WTC11 (cell line): ENCODE measurements around the gene S1PR5. TPM values are rescaled to one million over a fixed set of nuclear protein-coding genes. Genes with fewer than 3 reads are reported as not detected.

Experiments
- CREM ChIP-seq: sonication (generic); formaldehyde crosslinking; IDR thresholded peaks from 2 replicates; pipeline ENCODE4 v1.8.1; 2022; ENCODE audit warnings: mild to moderate bottlenecking, missing genetic modification reagents, moderate library complexity
- ESRRA ChIP-seq: sonication (generic); formaldehyde crosslinking; IDR thresholded peaks from 2 replicates; pipeline ENCODE4 v1.8.1; 2022; ENCODE audit warnings: mild to moderate bottlenecking, missing genetic modification reagents, borderline replicate concordance
- ETV6 ChIP-seq: sonication (generic); formaldehyde crosslinking; IDR thresholded peaks from 2 replicates; pipeline ENCODE4 v1.8.1; 2022; ENCODE audit warnings: mild to moderate bottlenecking, missing genetic modification reagents
- GABPB1 ChIP-seq: sonication (generic); formaldehyde crosslinking; IDR thresholded peaks from 2 replicates; pipeline ENCODE4 v1.8.1; 2023; ENCODE audit warnings: mild to moderate bottlenecking, missing genetic modification reagents
- IRF2 ChIP-seq: sonication (generic); formaldehyde crosslinking; IDR thresholded peaks from 2 replicates; pipeline ENCODE4 v1.8.0; 2022; ENCODE audit warnings: low read depth, missing genetic modification reagents, borderline replicate concordance
- JAZF1 ChIP-seq: fragments of 250-450 bp; sonication (Bioruptor Pico); IDR thresholded peaks from 2 replicates; pipeline ENCODE4 v1.9.0; 2021; ENCODE audit warnings: moderate library complexity, mild to moderate bottlenecking, inconsistent platforms
- MXD4 ChIP-seq: fragments of 250-450 bp; sonication (Bioruptor Pico); IDR thresholded peaks from 2 replicates; pipeline ENCODE4 v1.8.0; 2021; ENCODE audit warnings: mild to moderate bottlenecking, moderate library complexity, borderline replicate concordance
- MYBL2 ChIP-seq: sonication (generic); formaldehyde crosslinking; IDR thresholded peaks from 2 replicates; pipeline ENCODE4 v1.8.1; 2023; ENCODE audit warnings: mild to moderate bottlenecking, moderate library complexity, missing genetic modification reagents
- NFATC4 ChIP-seq: fragments of 250-450 bp; sonication (Bioruptor Pico); IDR thresholded peaks from 2 replicates; pipeline ENCODE4 v1.9.0; 2021; ENCODE audit warnings: mild to moderate bottlenecking
- NFYB ChIP-seq: sonication (generic); formaldehyde crosslinking; conservative IDR thresholded peaks from 2 replicates; pipeline ENCODE4 v1.8.0; 2022; ENCODE audit warnings: low read depth, missing genetic modification reagents
- NR1H2 ChIP-seq: sonication (generic); formaldehyde crosslinking; IDR thresholded peaks from 2 replicates; pipeline ENCODE4 v1.9.0; 2021; ENCODE audit warnings: mild to moderate bottlenecking, moderate library complexity, missing genetic modification reagents
- PREB ChIP-seq: sonication (generic); formaldehyde crosslinking; IDR thresholded peaks from 2 replicates; pipeline ENCODE4 v1.8.1; 2022; ENCODE audit warnings: mild to moderate bottlenecking, missing genetic modification reagents, moderate library complexity, borderline replicate concordance
- SMAD4 ChIP-seq: sonication (generic); formaldehyde crosslinking; IDR thresholded peaks from 2 replicates; pipeline ENCODE4 v1.8.0; 2022; ENCODE audit warnings: mild to moderate bottlenecking, missing genetic modification reagents
- TEAD4 ChIP-seq: sonication (generic); formaldehyde crosslinking; IDR thresholded peaks from 2 replicates; pipeline ENCODE4 v1.8.0; 2022; ENCODE audit warnings: mild to moderate bottlenecking, missing genetic modification reagents
- ZNF232 ChIP-seq: sonication (generic); formaldehyde crosslinking; IDR thresholded peaks from 2 replicates; pipeline ENCODE4 v1.8.0; 2022; ENCODE audit warnings: mild to moderate bottlenecking, missing genetic modification reagents
- ZNF281 ChIP-seq: sonication (generic); formaldehyde crosslinking; IDR thresholded peaks from 2 replicates; pipeline ENCODE4 v1.8.0; 2023; ENCODE audit warnings: mild to moderate bottlenecking, missing genetic modification reagents
- ZNF512 ChIP-seq: sonication (generic); formaldehyde crosslinking; IDR thresholded peaks from 2 replicates; pipeline ENCODE4 v1.8.1; 2022; ENCODE audit warnings: missing genetic modification reagents, borderline replicate concordance
- ZNF532 ChIP-seq: fragments of 250-450 bp; sonication (Bioruptor Pico); IDR thresholded peaks from 2 replicates; pipeline ENCODE4 v1.9.0; 2021; ENCODE audit warnings: mild to moderate bottlenecking, borderline replicate concordance
- ZNF671 ChIP-seq: fragments of 250-450 bp; sonication (Bioruptor Pico); IDR thresholded peaks from 2 replicates; pipeline ENCODE4 v1.8.0; 2021; ENCODE audit warnings: mild to moderate bottlenecking
- total RNA-seq: library from RNA; stranded (reverse); gene quantifications from 3 replicates; pipeline ENCODE4 v1.2.3, GENCODE V29; 2021
- TF ChIP-seq, protein P1 (sequence below): sonication (generic); formaldehyde crosslinking; IDR thresholded peaks from 2 replicates; pipeline ENCODE4 v1.8.1; 2022; ENCODE audit warnings: low read depth, missing genetic modification reagents, borderline replicate concordance
- TF ChIP-seq, protein P2 (sequence below): sonication (generic); formaldehyde crosslinking; IDR thresholded peaks from 2 replicates; pipeline ENCODE4 v1.8.1; 2022; ENCODE audit warnings: mild to moderate bottlenecking, moderate library complexity, missing genetic modification reagents
- TF ChIP-seq, protein P3 (sequence below): sonication (generic); formaldehyde crosslinking; conservative IDR thresholded peaks from 2 replicates; pipeline ENCODE4 v1.8.1; 2023; ENCODE audit warnings: mild to moderate bottlenecking, low read depth, missing genetic modification reagents, moderate library complexity
- TF ChIP-seq, protein P4 (sequence below): fragments of 250-450 bp; sonication (Bioruptor Pico); IDR thresholded peaks from 2 replicates; pipeline ENCODE4 v1.8.0; 2021; ENCODE audit warnings: mild to moderate bottlenecking

The S1PR5 gene
- total RNA-seq, 1 experiment from 2014 or later = 5.4 TPM

GRCh38 chr19:10478903-10479384 is 38.3 kb downstream of the S1PR5 start (continued):
- TF ChIP-seq ESRRA (CRISPR knock-in tag) (peak; percentile 83; the same call in 1 of the 2 replicates), IRF2 (CRISPR knock-in tag) (no peak), ZNF512 (CRISPR knock-in tag) (no peak), SMAD4 (CRISPR knock-in tag) (no peak), GABPB1 (CRISPR knock-in tag) (no peak), NFATC4 (no peak), JAZF1 (CRISPR knock-in tag) (no peak), CREM (CRISPR knock-in tag) (peak; percentile 58; the same call in 1 of the 2 replicates), ZNF281 (CRISPR knock-in tag) (no peak; the same call in 1 of the 2 replicates), ZNF532 (CRISPR knock-in tag) (no peak), ETV6 (CRISPR knock-in tag) (peak; percentile 56; the same call in 1 of the 2 replicates), ZNF232 (CRISPR knock-in tag) (peak; percentile 60; the same call in 1 of the 2 replicates), NFYB (CRISPR knock-in tag) (peak; percentile 79), MXD4 (CRISPR knock-in tag) (no peak), NR1H2 (CRISPR knock-in tag) (no peak), PREB (CRISPR knock-in tag) (0 out of 2 replicates have a peak, but pooled peaks have one; percentile 44), ZNF671 (CRISPR knock-in tag) (no peak), MYBL2 (CRISPR knock-in tag) (no peak), TEAD4 (CRISPR knock-in tag) (no peak)
- TF ChIP-seq, protein P1, sequence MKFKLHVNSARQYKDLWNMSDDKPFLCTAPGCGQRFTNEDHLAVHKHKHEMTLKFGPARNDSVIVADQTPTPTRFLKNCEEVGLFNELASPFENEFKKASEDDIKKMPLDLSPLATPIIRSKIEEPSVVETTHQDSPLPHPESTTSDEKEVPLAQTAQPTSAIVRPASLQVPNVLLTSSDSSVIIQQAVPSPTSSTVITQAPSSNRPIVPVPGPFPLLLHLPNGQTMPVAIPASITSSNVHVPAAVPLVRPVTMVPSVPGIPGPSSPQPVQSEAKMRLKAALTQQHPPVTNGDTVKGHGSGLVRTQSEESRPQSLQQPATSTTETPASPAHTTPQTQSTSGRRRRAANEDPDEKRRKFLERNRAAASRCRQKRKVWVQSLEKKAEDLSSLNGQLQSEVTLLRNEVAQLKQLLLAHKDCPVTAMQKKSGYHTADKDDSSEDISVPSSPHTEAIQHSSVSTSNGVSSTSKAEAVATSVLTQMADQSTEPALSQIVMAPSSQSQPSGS (CRISPR knock-in tag) = no peak
- TF ChIP-seq, protein P2, sequence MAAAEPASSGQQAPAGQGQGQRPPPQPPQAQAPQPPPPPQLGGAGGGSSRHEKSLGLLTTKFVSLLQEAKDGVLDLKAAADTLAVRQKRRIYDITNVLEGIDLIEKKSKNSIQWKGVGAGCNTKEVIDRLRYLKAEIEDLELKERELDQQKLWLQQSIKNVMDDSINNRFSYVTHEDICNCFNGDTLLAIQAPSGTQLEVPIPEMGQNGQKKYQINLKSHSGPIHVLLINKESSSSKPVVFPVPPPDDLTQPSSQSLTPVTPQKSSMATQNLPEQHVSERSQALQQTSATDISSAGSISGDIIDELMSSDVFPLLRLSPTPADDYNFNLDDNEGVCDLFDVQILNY (CRISPR knock-in tag) = peak; percentile 85
- TF ChIP-seq, protein P3, sequence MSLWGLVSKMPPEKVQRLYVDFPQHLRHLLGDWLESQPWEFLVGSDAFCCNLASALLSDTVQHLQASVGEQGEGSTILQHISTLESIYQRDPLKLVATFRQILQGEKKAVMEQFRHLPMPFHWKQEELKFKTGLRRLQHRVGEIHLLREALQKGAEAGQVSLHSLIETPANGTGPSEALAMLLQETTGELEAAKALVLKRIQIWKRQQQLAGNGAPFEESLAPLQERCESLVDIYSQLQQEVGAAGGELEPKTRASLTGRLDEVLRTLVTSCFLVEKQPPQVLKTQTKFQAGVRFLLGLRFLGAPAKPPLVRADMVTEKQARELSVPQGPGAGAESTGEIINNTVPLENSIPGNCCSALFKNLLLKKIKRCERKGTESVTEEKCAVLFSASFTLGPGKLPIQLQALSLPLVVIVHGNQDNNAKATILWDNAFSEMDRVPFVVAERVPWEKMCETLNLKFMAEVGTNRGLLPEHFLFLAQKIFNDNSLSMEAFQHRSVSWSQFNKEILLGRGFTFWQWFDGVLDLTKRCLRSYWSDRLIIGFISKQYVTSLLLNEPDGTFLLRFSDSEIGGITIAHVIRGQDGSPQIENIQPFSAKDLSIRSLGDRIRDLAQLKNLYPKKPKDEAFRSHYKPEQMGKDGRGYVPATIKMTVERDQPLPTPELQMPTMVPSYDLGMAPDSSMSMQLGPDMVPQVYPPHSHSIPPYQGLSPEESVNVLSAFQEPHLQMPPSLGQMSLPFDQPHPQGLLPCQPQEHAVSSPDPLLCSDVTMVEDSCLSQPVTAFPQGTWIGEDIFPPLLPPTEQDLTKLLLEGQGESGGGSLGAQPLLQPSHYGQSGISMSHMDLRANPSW = no peak
- TF ChIP-seq, protein P4, sequence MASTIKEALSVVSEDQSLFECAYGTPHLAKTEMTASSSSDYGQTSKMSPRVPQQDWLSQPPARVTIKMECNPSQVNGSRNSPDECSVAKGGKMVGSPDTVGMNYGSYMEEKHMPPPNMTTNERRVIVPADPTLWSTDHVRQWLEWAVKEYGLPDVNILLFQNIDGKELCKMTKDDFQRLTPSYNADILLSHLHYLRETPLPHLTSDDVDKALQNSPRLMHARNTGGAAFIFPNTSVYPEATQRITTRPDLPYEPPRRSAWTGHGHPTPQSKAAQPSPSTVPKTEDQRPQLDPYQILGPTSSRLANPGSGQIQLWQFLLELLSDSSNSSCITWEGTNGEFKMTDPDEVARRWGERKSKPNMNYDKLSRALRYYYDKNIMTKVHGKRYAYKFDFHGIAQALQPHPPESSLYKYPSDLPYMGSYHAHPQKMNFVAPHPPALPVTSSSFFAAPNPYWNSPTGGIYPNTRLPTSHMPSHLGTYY (CRISPR knock-in tag) = no peak
